Ovary (tissue), 3 donors: ENCODE results near the gene PLEKHA6.

Experiments used
- EP300 ChIP-seq: sonication (generic); formaldehyde crosslinking; IDR thresholded peaks from one replicate; pipeline ENCODE4 v1.6.1; 2017; ENCODE audit warnings: antibody characterized with exemption
- POLR2A ChIP-seq: fragments of 450-650 bp; IDR thresholded peaks from one replicate; pipeline ENCODE4 v1.6.1; 2017; ENCODE audit warnings: antibody characterized with exemption, mild to moderate bottlenecking, moderate library complexity
- TF ChIP-seq, protein P1 (sequence below), 3 donors: fragments of 450-650 bp in 2 of 3; fragments of 200-600 bp in 1 of 3; IDR thresholded peaks; one replicate each; pipeline versions ENCODE4 v1.5.1 to v1.8.0; 2016 to 2022; ENCODE audit warnings: antibody characterized with exemption in 3 of 3, mild to moderate bottlenecking in 1 of 3
- donor health status: DM: no; HTN: no; CAD: no.

DNA sequence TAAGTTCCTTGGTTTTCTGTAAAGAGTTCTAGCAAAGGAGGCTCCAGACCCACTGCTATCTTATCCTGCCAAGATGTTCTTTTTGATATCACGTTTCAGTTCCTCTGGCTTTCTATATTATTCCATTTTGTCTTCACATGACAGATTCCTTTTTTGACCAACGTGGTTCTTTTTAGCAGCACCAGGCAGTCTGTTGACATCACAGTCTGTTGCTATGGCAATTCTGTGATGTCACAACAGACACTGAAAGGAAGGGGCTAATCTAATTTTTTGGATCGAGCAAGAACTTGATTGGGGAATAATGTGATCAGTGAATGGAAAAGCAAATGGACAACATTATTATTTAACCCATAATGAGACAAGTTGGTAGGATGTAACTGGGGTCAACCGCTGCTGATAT lies 81.5 kb downstream of the PLEKHA6 start:
- TF ChIP-seq, protein P1, sequence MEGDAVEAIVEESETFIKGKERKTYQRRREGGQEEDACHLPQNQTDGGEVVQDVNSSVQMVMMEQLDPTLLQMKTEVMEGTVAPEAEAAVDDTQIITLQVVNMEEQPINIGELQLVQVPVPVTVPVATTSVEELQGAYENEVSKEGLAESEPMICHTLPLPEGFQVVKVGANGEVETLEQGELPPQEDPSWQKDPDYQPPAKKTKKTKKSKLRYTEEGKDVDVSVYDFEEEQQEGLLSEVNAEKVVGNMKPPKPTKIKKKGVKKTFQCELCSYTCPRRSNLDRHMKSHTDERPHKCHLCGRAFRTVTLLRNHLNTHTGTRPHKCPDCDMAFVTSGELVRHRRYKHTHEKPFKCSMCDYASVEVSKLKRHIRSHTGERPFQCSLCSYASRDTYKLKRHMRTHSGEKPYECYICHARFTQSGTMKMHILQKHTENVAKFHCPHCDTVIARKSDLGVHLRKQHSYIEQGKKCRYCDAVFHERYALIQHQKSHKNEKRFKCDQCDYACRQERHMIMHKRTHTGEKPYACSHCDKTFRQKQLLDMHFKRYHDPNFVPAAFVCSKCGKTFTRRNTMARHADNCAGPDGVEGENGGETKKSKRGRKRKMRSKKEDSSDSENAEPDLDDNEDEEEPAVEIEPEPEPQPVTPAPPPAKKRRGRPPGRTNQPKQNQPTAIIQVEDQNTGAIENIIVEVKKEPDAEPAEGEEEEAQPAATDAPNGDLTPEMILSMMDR (IDR thresholded peaks at IDR 0.05), result no peak
- TF ChIP-seq POLR2A, result no peak
- no peak for TF ChIP-seq EP300
